ENCODE measurements around the gene VAV1. TPM values are rescaled to one million over a fixed set of nuclear protein-coding genes. Genes with fewer than 3 reads are reported as not detected.

VAV1 gene
- total and polyA plus RNA-seq, 2 of the 8 experiments (the other 6 are each of a cell fraction or from before 2014, with no cell fraction given) = 0.21 to 0.22 TPM

GRCh38 chr19:6891761-6892385 lies 119.4 kb downstream of the VAV1 start:
- DNase-seq (ENCODE audit: low read depth in 1 of 2, low spot score in 2 of 2) (no peak), FAIRE-seq (no peak)
- no peaks in the 10 kb centered on the region for H3K4me1 ChIP-seq (replicated peaks in 1 of 4; ENCODE audit: control insufficient read depth in 3 of 4, insufficient read depth in 4 of 4, low read length in 3 of 4)
- no peak overlapping the region for H4K91ac ChIP-seq (replicated peaks; ENCODE audit: insufficient read length, low read length)
- H3K23me2 ChIP-seq (ENCODE audit: low read depth, low read length) = peaks cover 5% of the 10 kb centered on the region; the same call in 1 of the 2 replicates
- H2BK20ac ChIP-seq (ENCODE audit: low read length) = no peak overlapping the region
- H3K23ac ChIP-seq (ENCODE audit: insufficient read length) = no peak overlapping the region
- H3K56ac ChIP-seq (replicated peaks; ENCODE audit: insufficient read length, low read depth, low read length) = no peak overlapping the region
- no peaks in the 10 kb centered on the region for H3K27me3 ChIP-seq (replicated peaks in 1 of 4; ENCODE audit: control insufficient read depth in 3 of 4, extremely low read depth in 1 of 4, insufficient read depth in 3 of 4, low read length in 3 of 4)
- H4K8ac ChIP-seq (ENCODE audit: extremely low read depth, insufficient read depth, low read length) = no peak overlapping the region
- H3K79me1 ChIP-seq (ENCODE audit: low read depth, low read length) = no peaks in the 10 kb centered on the region
- H3K4me3 ChIP-seq (ENCODE audit: extremely low read depth in 1 of 4, insufficient read depth in 2 of 4, low read depth in 3 of 4, low read length in 4 of 4) = no peak overlapping the region
- no peaks in the 10 kb centered on the region; a peak in 1 of 8 replicates for H3K36me3 ChIP-seq (ENCODE audit: control insufficient read depth in 2 of 4, insufficient read depth in 4 of 4, low read length in 3 of 4)
- H2AK5ac ChIP-seq (ENCODE audit: low read depth, low read length) = no peak overlapping the region
- ChIA-PET POLR2A (ENCODE audit: partially characterized antibody) (no interaction called here), CTCF (ENCODE audit: partially characterized antibody) (no interaction called here)
- no peaks in the 10 kb centered on the region for H3K79me2 ChIP-seq (ENCODE audit: control insufficient read depth in 1 of 2, insufficient read depth in 2 of 2, low read length in 2 of 2)
- no peak overlapping the region for H3K14ac ChIP-seq (ENCODE audit: insufficient read length)
- H2BK5ac ChIP-seq (ENCODE audit: low read depth, low read length) = no peak overlapping the region
- no peak overlapping the region for H3K9ac ChIP-seq (replicated peaks in 1 of 4; ENCODE audit: extremely low read depth in 1 of 4, low read depth in 3 of 4, low read length in 3 of 4)
- no peak overlapping the region for H2BK12ac ChIP-seq (ENCODE audit: low read depth, low read length)
- peaks cover 75 to 82% of the 10 kb centered on the region in 2 experiments for H3K9me3 ChIP-seq (ENCODE audit: insufficient read depth in 2 of 2, low read depth in 1 of 2, low read length in 1 of 2)
- H2BK120ac ChIP-seq (replicated peaks; ENCODE audit: low read depth, low read length) = no peak overlapping the region
- H4K20me1 ChIP-seq (replicated peaks in 1 of 2; ENCODE audit: control insufficient read depth in 1 of 2, insufficient read depth in 2 of 2, low read length in 2 of 2) = peaks cover 0 to 4% of the 10 kb centered on the region in 2 experiments
- no peak overlapping the region for H3K4ac ChIP-seq (replicated peaks; ENCODE audit: insufficient read length, low read depth, low read length)
- H3K18ac ChIP-seq (ENCODE audit: extremely low read depth, low read length) = no peak overlapping the region
- no peak overlapping the region for H3K4me2 ChIP-seq (ENCODE audit: insufficient read depth in 1 of 2, low read depth in 2 of 2, low read length in 2 of 2)
- WGBS, 2 experiments (ENCODE audit: extremely low coverage in 1 of 2, insufficient coverage in 1 of 2, insufficient read length in 1 of 2, insufficient replicate concordance in 2 of 2, low coverage in 1 of 2, low lambda C conversion rate in 2 of 2, missing lambda C conversion rate in 1 of 2) = 81% methylated on average over 8 of the region's 8 CpGs; no CpG with 5 or more reads in 1 of the 2 experiments
- no peak overlapping the region for H4K5ac ChIP-seq (ENCODE audit: insufficient read length, low read depth, low read length)
- no peak overlapping the region for H2AFZ ChIP-seq (ENCODE audit: low read length)
- H3K27ac ChIP-seq (ENCODE audit: low read depth, low read length) = no peak overlapping the region
- H2BK15ac ChIP-seq (ENCODE audit: low read length) = no peak overlapping the region
- no peak for TF ChIP-seq RAD21 (IDR thresholded peaks at IDR 0.05 in 1 of 2, conservative IDR thresholded peaks at IDR 0.05 in 1 of 2; ENCODE audit: low read depth in 2 of 2, low read length in 2 of 2)
- TF ChIP-seq EP300 (IDR thresholded peaks at IDR 0.05; ENCODE audit: borderline replicate concordance in 1 of 2, low read depth in 2 of 2, low read length in 2 of 2) = no peak
- TF ChIP-seq JUN (IDR thresholded peaks at IDR 0.05; ENCODE audit: low read depth, low read length) = no peak
- no peak for TF ChIP-seq HDAC6 (IDR thresholded peaks at IDR 0.05; ENCODE audit: low read depth, low read length)
- TF ChIP-seq, protein P1, sequence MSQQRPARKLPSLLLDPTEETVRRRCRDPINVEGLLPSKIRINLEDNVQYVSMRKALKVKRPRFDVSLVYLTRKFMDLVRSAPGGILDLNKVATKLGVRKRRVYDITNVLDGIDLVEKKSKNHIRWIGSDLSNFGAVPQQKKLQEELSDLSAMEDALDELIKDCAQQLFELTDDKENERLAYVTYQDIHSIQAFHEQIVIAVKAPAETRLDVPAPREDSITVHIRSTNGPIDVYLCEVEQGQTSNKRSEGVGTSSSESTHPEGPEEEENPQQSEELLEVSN (IDR thresholded peaks at IDR 0.05) = no peak
- no peak for TF ChIP-seq TAF7 (optimal IDR thresholded peaks at IDR 0.05; ENCODE audit: borderline replicate concordance, low read depth, low read length)
- TF ChIP-seq CBX5 (IDR thresholded peaks at IDR 0.05; ENCODE audit: low read depth, low read length) = no peak
- no peak for TF ChIP-seq FOSL1 (IDR thresholded peaks at IDR 0.05; ENCODE audit: insufficient read depth, low read depth, low read length)
- no peak for TF ChIP-seq BCL11A (IDR thresholded peaks at IDR 0.05; ENCODE audit: low read depth in 2 of 2, low read length in 2 of 2)

Data from H1 (cell line).